RKO (cell line): ENCODE data around the gene RPLP2.

Experiments
- DNase-seq: peaks from one replicate; pipeline ENCODE4 v3.0.0-alpha.2; 2016; ENCODE audit warnings: low spot score

RPLP2 gene

DNA sequence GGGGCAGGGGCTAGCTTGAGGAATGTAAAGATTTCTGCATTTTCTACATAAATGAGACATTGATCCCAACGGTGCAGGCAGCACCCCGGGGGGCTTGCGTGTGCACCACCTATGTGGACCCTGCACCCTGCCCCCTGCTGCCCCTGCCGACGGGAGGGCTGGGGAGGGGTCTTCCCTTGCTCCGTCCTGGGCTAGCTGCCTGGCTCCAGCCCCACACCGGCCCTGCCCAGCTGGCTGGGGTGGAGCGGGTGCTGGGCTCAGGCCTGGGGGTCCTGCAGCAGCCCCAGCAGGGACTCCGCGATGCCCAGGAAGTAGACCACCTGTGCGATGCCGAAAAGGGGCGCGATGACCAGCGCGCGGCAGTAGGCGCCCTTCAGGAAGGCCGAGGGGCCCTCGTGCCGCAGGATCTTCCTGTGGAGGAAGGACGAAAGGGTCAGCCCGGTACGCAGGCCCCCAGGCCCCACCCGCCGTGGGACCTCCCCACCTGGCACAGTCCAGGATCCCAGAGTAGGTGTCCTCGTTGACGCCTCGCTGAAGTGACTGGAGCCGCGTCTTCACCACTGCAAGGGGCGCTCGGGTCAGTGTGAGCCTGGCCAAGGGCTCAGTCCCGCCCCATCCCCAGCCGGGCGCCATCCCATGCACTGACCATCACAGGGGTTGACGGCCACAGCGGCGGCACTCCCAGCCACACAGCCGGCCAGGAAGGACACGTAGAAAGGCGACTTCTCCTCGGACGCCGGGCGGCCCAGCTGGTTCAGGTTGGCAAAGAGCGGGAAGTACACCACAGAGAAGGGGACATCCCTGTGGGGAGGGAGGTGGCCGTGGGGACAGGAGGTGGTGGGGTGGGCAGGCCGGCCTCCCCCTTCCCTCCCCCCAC, 17.9 kb upstream of the RPLP2 start:
- no peak for DNase-seq

DNA sequence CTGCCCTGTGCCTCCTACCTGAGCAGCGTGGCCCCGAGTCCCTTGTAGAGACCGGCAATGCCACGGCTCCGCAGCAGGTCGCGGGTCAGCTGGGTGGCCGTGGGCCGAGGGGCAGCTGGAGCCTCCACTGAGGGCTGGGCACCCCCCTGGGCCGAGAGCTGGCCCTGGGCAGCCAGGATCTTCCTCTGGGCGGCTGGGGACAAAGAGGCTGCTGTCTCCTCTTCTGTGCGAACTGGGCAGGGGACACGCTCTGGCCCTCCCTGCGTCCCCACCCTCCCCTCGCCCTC, 17.3 kb upstream of the RPLP2 start:
- no peak for DNase-seq

DNA sequence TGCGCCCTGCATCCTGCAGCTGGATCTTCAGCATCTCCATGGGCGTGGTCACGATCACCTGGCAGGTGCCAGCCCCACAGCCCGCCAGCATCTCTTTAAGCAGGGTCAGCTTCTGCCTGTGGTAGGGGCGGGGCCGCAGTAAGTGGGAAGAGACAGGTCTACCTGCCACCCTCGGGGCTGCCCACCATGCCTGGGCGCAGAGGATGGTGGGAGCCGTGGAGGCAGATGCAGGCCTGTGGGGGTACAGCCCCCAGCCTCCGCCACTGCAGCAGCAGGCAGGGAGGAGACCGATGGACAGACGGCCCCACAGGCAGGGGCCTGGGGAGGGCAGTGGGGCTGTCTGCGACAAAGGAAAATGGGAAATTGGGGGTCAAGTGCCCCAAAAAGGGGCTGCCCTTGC, 16.9 kb upstream of the RPLP2 start:
- no peak for DNase-seq

DNA sequence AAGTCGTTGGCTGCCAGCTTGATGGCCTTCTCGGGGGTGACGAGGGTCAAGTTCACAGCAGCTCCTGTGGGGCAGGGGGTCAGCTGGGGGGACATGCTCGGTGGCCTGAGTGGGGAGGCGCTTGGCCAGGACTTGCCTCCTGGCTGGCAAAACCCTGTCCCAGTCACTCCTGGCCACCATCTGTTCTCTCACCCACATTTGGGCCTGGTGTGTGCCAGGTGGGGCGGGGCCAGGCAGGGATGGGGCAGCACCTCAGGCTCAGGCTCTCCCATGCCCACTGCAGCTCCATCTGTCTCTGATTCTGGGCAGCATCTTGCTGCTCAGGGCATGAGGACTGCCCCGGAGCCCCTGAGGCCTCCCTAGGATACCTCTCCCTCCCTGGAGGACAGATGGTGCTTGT, 16.2 kb upstream of the RPLP2 start:
- no peak for DNase-seq

DNA sequence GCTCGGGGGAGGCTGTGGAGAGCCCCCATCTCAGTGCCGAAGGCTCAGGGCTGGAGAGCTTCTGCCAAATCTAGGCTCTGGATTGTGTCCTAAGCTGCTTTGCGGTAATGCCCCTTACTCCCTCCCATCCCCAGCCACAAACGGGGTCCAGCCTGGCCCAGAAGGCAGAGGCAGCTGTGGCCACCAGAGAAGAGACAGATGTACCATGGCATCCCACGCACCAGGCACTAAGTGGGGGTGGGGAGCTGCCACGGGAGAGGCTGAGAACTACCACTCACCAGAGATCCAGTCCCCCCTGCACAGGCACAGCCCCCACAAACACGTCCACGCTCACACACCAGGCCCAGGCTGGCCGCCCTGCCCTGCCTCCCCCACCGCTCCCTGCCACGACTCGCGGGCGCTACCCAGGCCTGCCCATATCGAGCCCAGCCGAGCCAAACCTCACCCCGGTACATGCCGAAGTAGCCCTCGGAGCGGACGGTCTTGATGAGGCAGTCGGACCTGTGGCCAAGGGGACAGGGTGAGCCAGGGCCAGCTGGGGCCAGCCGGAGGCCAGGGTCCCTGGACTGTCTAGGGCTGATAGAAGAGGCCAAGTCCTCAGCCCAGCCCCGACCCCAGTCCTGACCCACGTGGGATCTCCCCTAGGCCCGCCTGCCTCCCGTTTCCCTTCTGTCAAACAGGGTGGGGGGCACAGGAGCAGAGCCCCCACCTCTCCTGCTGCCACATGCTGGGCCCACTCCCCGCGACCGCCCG, 15.6 kb upstream of the RPLP2 start:
- DNase-seq: no peak

DNA sequence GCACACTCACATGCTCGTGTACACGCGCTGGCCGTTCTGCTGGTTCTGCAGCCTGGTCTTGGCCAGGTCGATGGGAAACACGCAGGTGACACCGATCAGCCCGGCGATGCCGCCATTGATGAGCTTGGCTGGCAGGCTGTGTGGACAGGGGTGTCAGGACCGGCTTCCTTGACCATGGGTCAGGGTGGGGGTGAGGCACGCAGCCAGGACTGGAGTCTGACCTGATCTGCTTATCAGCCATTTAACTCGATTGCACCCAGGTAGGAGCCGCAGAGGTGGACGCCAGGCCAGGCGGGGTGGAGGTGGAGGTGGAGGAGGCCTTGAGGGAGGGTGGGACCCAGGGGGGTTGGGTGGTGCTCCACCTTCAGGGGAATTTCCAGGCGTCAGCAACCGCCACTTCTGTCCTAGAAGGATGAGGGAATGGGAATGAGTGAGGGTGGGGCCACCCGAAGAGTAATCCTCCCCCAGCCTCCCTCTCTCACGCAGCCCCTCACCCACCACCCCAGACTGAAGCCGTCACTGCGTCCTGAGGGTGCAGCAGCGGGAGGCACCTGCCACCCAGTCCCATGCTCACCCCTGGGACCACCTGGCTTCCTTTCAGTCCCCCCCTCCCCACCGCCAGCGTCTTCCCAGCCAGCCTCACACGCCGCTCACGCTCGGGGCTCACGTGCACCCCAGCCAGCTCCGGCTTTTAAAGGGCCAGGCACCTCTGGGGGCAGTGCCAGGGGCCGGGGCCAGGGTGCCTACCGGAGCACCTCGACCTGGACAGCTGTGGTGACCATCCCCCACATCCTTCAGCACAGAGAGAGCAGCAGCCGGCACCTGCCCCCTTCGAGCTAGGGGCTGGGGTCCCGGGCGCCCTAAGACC, 14.8 kb upstream of the RPLP2 start:
- peak; percentile 38 for DNase-seq

DNA sequence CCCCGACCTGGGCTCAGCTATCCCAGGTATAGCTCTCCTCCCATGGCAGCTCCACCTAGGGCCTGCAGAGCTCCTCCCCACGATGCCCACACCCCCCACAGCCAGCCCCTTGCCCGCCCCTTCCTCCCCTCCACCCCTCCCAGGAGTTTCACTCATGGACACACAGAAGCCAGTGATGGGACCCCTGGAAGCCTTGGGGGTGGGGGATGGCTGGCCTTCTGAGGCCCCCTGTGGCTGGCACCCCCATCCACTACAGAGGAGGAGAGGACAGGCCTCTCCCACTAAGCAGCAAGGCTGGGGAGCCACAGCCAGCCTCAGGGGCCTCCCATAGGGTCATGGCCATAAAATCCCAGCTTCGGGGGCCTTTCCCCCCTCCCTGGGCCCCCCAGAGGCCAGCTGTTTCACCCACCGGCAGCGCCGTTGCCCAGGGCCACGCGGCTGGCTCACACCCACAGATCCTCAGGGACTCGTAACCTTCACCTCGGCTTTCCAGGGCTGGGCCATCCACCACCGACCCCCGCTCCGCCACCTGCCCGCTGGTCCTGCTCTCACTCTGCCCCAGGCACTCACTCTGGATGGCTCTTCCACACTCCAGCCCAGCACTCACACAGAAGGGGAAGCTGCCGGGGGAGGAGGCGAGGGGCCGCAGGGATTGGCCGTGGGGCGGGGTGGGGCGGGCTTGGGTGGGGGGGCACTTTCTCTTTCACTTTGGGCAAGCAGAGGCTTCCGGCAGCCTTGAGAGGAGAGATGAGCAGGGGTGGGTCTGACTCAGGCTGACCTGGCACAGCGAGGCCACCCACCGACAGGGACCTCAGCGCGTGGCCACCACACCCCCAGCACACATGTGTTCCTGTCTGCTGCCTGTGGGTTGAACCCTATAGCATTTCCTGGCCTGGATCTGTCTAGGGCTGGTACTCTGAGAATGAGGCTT, 13.9 kb upstream of the RPLP2 start:
- peak; percentile 95 for DNase-seq

DNA sequence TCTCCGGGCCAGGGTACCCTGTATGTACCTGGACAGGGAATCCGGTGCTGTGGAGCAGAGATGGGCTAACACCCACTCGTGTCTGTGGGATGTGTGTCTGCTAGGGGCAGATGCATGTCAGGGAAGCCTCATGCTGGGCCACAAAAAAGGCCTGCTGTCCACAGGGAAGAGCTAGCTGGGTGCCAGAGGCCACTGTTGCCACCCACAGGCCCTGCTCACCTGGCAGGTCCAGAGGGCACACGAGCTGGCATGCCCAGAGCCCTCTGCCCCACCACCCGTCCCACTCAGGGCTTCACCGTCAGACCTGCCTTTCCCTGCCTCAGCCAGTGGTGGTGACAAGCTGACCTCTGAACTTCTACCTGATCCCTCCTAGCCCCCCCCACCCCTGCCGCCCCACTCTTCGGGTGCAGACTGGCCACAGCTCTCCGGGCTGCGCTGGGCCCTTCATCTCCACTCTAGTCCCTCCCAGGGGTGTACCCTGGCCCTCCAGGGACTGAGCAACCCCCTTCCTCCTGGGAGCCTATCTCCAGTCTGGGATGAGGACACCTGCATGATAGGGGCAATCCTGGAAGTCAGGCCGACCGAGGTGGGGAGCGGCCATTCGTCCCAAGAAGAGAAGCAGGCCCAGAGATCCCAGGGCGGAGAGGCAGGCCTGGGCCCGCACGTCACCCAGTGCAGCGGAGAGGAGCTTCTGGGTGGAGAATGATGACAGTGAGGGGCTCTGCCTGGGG, 13.0 kb upstream of the RPLP2 start:
- DNase-seq: peak; percentile 29

DNA sequence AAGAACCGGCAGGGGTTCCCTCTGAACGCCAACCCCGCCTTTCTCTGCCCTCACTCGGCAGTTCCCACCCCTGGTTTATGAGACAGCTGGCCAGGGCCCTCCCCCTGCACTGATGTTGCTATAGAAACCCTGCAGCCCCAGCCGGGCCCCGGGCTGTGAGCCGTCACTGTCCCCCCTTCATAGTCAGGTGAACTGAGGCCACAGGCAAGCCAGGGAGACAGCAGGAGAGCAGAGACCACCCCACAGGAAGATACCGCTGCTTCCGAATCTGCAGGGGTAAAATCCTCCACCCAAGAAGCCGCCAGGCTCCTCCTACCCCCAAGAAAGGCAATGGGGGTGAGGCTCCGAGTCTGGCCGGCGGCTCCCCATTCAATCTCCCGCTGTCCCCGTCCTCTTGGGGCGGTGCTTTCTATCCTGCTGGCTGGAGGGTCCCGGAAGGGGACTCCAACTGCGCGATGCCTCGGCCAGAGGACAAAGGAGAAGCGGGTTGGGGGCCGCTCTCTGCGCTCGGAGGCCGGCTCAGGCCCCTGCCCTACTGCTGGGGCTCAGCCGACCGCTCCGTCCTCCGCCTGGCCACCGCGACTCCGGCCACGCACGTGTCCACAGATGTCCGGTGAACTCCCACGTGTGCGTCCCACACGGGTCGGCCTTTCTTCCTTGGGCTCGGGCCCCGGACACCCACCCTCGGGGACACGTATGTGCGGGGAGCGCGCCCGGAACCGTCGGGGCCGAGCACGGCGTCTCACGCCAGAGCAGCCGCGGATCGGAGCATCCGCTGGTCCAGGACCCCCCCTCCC, 12.3 kb upstream of the RPLP2 start:
- peak; percentile 89 for DNase-seq

DNA sequence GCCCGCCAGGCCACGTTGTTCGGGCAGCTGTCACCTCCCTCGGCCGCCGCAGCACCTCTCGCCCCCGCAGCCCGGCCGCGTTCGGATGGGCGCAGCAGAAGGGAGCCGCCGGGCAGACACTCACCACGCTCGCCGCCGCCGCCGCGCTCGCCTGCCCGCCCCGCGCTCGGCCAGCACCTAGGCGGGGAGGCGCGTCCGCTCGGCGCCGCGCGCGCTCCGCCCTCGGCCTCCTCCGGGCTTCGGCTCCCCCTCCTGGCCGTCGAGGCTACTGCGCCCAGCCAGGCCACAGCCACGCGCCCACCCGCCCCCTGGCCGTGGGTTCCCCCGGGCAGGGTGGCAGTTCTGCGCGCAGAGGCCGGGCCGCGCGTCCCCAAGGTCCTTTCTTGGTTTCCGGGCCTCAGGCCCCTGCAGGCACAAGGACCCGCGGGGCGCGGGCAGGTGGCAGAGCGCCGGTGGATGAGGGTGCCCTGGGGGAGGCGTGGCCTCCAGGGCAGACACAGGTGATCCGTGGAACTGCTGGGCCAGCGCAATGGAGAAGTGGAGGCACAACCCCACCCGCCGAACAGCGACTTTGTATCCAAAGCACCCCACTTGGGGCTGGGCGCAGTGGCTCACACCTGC, 11.6 kb upstream of the RPLP2 start, which contains the start of gene SLC25A22:
SLC25A22 (minus strand) TSS at position 189 of the 621 bp plus-strand sequence. CDS start 3,275 bp downstream, outside the sequence.
- DNase-seq: peak; percentile 82

DNA sequence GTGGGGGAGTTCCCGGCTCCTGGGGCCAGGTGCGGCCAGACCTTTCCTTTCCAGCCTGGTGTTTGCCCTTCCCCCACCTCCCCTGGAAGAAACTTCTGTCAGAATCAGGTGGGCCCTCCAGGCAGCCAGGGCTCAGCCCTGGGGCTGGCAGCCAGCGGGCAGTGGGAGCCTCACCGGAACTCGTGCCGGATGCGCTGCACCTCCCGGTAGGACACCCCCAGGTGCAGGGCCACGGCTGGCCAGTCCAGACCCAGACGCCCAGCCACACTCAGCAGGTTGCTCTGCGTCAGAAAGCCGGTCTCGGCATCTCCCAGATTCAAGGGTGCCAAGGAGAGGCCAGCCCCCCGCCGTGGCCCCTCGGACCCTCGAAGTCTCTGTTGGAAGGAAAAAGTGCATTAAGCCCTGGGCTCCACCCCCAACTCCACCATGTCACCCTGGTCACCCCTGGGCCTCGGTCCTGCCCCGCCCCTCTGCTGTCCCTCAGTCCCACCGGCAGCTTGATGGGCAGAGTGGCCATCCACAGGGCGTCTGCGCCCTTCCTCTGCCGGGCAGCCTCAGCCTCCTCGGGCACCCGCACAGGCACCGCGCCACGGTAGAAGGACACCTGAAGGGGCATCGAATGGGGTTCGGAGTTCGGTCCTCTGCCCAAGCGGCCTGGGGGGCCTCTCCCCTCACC, 10.0 kb upstream of the RPLP2 start:
- DNase-seq: no peak

DNA sequence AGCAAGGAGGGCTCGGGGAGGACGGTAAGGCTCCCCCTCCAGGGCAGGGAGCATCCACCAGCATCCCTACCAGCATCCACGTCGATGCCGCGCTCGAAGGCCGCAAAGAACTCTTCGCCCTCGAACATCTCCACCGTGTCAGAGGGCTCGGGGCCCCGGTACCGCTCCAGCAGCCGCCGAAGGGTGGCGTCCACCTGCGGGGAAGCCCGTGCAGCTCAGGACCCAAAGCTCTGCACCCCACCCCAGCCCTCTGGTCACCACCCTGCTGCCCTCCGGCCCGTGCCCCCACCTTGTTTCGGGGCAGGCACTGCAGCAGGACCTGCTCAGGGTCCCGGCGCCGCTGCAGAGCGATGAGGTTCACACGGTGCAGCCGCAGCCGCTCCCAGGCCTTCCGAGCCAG, 9.3 kb upstream of the RPLP2 start:
- DNase-seq: no peak

DNA sequence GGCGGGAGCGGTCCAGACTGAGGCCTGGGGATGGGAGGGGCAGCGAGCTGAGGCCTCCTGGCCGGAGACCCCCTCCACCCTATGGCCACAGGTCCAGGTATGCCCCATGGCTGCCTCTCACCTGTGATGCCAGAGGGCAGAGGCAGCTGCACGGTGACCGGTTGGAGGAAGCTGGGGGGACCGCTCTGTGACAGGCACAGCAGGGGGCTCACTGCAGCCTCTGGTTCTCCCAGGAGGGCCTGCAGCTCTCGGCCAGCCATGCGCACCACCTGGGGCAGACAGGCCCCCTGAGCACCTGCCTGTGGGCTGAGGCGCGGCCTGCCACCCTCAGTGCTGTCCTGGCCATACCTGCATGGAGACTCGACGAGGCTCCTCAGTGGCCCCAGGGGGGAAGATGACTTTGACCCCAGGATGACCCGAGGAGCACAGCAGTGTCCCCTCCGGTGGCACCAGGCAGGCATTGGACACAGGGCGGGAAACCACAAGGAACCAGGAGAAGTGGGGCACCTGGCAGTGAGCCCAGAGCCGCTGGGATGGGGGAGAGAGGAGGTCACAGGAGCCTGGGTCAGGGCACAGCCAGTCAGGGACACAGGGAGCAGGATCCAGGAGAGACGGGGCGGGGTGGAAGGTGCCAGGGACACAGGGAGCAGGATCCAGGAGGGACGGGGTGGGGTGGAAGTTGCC, 8.5 kb upstream of the RPLP2 start:
- DNase-seq: no peak

DNA sequence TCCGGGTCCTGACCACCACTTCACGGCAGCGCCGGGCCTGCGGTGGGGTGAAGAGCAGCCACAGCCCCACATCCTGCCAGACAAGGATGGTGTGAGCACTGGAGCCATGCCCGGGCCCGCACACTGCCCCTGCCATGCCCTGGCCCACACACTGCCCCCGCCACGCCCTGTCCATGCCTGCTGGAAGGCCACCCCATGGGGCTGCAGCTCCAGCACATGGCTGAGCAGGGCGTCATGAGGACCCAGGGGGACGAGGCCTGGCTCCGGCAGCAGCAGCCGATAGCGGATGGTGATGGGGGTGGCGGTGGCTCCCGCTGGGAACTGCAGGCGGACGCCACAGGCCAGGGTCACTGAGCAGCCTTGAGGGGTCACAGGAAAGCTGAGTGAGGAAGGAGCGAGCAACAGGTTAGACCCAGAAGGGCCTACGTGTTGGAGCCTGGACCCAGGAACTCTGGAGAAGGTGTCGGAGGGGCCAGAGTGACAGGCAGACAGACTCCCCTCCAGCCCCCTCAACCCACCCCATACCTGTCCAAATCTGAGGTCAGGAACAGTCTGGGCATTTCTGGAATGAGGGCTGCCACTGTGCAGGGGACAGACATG, 7.6 kb upstream of the RPLP2 start:
- DNase-seq: no peak

DNA sequence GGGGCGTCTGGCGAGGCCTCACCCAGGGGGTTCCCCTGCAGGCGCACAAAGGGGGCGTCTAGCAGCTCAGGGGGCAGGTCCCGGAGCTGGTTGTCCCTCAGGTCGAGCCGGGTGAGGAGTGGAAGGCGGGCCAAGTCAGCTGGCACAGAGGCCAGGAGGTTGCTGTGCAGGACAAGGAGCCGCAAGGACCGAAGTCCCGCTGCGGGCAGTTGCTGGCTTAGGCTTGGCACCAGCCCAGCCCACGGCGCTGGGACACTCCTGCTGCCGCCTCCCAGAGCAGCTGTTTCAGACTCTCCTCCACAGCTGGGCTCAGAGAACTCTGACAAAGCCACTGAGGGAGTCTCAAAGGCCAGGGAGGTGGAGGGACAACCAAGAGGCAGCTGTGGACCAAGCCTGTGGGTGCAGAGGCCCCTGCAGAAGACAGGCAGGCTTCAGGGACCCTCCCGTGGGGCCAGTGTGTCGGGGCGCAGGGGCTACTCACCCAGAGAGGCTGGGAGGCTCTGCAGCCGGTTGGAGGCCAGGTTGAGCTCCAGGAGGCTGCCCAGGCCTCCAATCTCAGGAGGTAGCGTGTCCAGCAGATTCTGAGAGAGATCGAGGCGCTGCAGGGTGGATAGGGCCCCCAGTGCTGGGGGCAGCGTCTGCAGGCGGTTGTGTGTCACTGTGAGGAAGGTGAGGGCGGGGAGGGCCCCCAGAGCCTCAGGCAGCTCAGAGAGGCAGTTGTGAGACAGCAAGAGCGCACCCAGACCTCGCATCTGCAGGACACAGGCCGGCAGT, 6.9 kb upstream of the RPLP2 start:
- no peak for DNase-seq

DNA sequence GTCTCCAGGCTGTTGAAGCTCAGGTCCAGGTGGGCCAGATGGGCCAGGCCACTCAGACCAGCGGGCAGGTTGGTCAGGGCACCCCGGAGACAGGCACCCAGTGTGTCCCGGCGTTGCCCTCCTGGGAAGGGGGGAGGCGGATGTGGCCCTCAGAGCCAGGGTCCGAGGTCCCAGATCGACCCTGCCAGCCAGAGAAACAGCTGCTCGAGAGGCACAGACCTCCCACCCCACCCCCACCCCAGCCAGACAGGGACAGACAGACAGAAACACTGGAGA, 6.4 kb upstream of the RPLP2 start:
- no peak for DNase-seq
